ENCODE measurements around the gene COG5.

The COG5 gene

DNA sequence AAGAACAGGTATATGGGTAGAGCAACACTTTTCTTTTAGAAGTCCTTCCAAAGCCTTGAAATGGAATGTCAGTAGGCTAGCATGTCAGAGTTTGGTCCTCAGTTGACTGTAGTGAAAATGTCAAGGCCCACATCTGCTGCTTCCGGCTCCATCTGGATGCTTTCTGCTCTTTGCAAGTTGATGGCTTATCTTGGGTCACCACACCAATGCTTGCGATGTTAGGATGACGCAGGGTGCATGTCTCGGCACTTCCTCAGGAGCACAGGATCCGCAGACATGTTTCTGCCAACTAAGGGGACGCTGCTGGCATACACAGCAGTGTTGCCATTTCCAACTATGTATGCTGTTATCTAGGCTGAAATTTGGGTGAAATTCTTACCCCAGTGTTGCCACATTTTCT lies 408.9 kb downstream of the COG5 start:
- no peak for DNase-seq (ENCODE audit: low read depth)

GRCh38 chr7:107152011-107152410 lies 411.7 kb downstream of the COG5 start:
- DNase-seq (ENCODE audit: low read depth), result no peak
